OCI-M2 (cell line): ENCODE measurements around the gene EPHA3.
A peak's percentile ranks its signal among the peaks of the same experiment; 100 is the strongest.

Source experiments
- DNase-seq: peaks from one replicate; lab custom pipeline; 2025; ENCODE audit not compliant: unreplicated experiment; lab: John Stamatoyannopoulos, UW

The EPHA3 gene

GRCh38 chr3:89144080-89144479 is 36.7 kb downstream of the EPHA3 start:
- DNase-seq: no peak

GRCh38 chr3:89145995-89146394 is 38.6 kb downstream of the EPHA3 start:
- DNase-seq: no peak

- no peak for DNase-seq
Observed at GRCh38 chr3:89154416-89154815, 47.0 kb downstream of the EPHA3 start.

- no peak for DNase-seq
Observed at GRCh38 chr3:89155811-89156210, 48.4 kb downstream of the EPHA3 start.

- no peak for DNase-seq
Observed at GRCh38 chr3:89157575-89157974, 50.2 kb downstream of the EPHA3 start.

- DNase-seq: no peak
Observed at GRCh38 chr3:89159605-89160004, 52.2 kb downstream of the EPHA3 start.

- no peak for DNase-seq
Observed at GRCh38 chr3:89164774-89165173, 57.4 kb downstream of the EPHA3 start.

GRCh38 chr3:89165636-89166263 is 58.3 kb downstream of the EPHA3 start:
- no peak for DNase-seq

- peak; percentile 66 for DNase-seq
Observed at GRCh38 chr3:89171687-89172545, 64.5 kb downstream of the EPHA3 start.

- no peak for DNase-seq
Observed at GRCh38 chr3:89173546-89173945, 66.1 kb downstream of the EPHA3 start.

GRCh38 chr3:89179355-89180001 is 72.1 kb downstream of the EPHA3 start:
- DNase-seq: no peak

- no peak for DNase-seq
Observed at GRCh38 chr3:89180334-89180733, 72.9 kb downstream of the EPHA3 start.

- no peak for DNase-seq
Observed at GRCh38 chr3:89182056-89182455, 74.6 kb downstream of the EPHA3 start.

- DNase-seq: no peak
Observed at GRCh38 chr3:89184151-89184995, 77.0 kb downstream of the EPHA3 start.

GRCh38 chr3:89186456-89186855 is 79.0 kb downstream of the EPHA3 start:
- DNase-seq: no peak

- DNase-seq: no peak
Observed at GRCh38 chr3:89198591-89198990, 91.2 kb downstream of the EPHA3 start.

GRCh38 chr3:89212619-89213018 is 105.2 kb downstream of the EPHA3 start:
- DNase-seq: no peak

- DNase-seq: no peak
Observed at GRCh38 chr3:89216016-89216739, 108.8 kb downstream of the EPHA3 start.

- DNase-seq: no peak
Observed at GRCh38 chr3:89217148-89217685, 109.8 kb downstream of the EPHA3 start.

- no peak for DNase-seq
Observed at GRCh38 chr3:89221924-89222323, 114.5 kb downstream of the EPHA3 start.
